HepG2 (cell line): ENCODE measurements around the gene PDGFD. TPM values are rescaled to one million over a fixed set of nuclear protein-coding genes. Genes with fewer than 3 reads are reported as not detected.

Experiments
- ATAC-seq: fragments of 200-7000 bp; cut with Tn5 transposase; 3 replicates; pipeline ENCODE4 v1.9.1; 2020; ENCODE audit warnings: mild to moderate bottlenecking, moderate library complexity
- BruUV-seq: library from RNA; stranded (reverse); fragments of 400-500 nt; replicated peaks from 2 replicates; lab custom pipeline; 2021; lab: Mats Ljungman, UMichigan
- CTCF ChIA-PET: fragments of 300-600 bp; formaldehyde crosslinking; extraction: SDS; loops from one replicate; lab custom pipeline; 2021; ENCODE audit warnings: low total read pairs, inconsistent platforms, low intra/inter-chr PET ratio; lab: Yijun Ruan, JAX
- POLR2A ChIA-PET: fragments of 350-600 bp; sonication (Branson Sonifier 250); formaldehyde crosslinking; loops from one replicate; lab custom pipeline; 2020; ENCODE audit warnings: antibody characterized with exemption, inconsistent platforms; lab: Yijun Ruan, JAX
- DNase-seq: peaks from one replicate; pipeline ENCODE4 v3.0.0-alpha.2; 2015; ENCODE audit warnings: low spot score
- FAIRE-seq: peaks from 3 replicates; lab custom pipeline; 2011; peaks lifted over from hg19 to GRCh38; lab: Jason Lieb, UNC
- H2AFZ ChIP-seq: one replicate; pipeline ENCODE4 v1.6.1; 2011; ENCODE audit warnings: low read length, inconsistent platforms
- H3K27ac ChIP-seq: fragments of 300-600 bp; 3 replicates; pipeline ENCODE4 v1.8.0; 2011; ENCODE audit warnings: mixed run types, mild to moderate bottlenecking, mixed read lengths, low read length, inconsistent platforms; ENCODE audit not compliant: insufficient read depth; ENCODE audit errors: extremely low read length
- H3K27me3 ChIP-seq, 2 experiments: fragments of 200-600 bp in 1 of 2; 2 replicates in 1 of 2; 3 replicates in 1 of 2; pipeline versions ENCODE4 v1.6.0 to v1.8.0; 2011; ENCODE audit warnings: low read length in 2 of 2, mild to moderate bottlenecking in 2 of 2, moderate library complexity in 2 of 2, inconsistent platforms in 1 of 2; ENCODE audit not compliant: insufficient read depth in 2 of 2, control insufficient read depth in 1 of 2
- H3K36me3 ChIP-seq, 2 experiments: fragments of 200-600 bp in 1 of 2; replicated peaks in 1 of 2; 2 replicates in 1 of 2; 3 replicates in 1 of 2; pipeline versions ENCODE4 v1.5.1 to v1.8.0; 2011; ENCODE audit warnings: low read length in 2 of 2, inconsistent platforms in 1 of 2; ENCODE audit not compliant: insufficient read depth in 2 of 2, control insufficient read depth in 1 of 2
- H3K4me1 ChIP-seq: 2 replicates; pipeline ENCODE4 v1.5.1; 2012; ENCODE audit warnings: low read length, inconsistent platforms; ENCODE audit not compliant: insufficient read depth
- H3K4me2 ChIP-seq: 2 replicates; pipeline ENCODE4 v1.6.0; 2011; ENCODE audit warnings: low read depth, low read length, inconsistent platforms
- H3K4me3 ChIP-seq, 3 experiments: fragments of 200-600 bp in 1 of 3; sonication (generic), shearing (Covaris generic) in 1 of 3; replicated peaks in 1 of 3; 2 replicates each; pipeline ENCODE4 v1.5.1; 2011 to 2016; ENCODE audit warnings: low read length in 3 of 3, inconsistent platforms in 2 of 3, low read depth in 2 of 3, mild to moderate bottlenecking in 2 of 3, control low read depth in 1 of 3, mixed read lengths in 1 of 3; ENCODE audit not compliant: insufficient read depth in 1 of 3
- H3K79me2 ChIP-seq: one replicate; pipeline ENCODE4 v1.6.1; 2011; ENCODE audit warnings: low read length, inconsistent platforms; ENCODE audit not compliant: insufficient read depth
- H3K9ac ChIP-seq: 2 replicates; pipeline ENCODE4 v1.6.0; 2011; ENCODE audit warnings: mild to moderate bottlenecking, low read depth, low read length, inconsistent platforms; ENCODE audit not compliant: insufficient read depth
- H3K9me3 ChIP-seq: 2 replicates; pipeline ENCODE4 v1.5.1; 2012; ENCODE audit warnings: mild to moderate bottlenecking, low read length
- H4K20me1 ChIP-seq: 2 replicates; pipeline ENCODE4 v1.6.0; 2011; ENCODE audit warnings: inconsistent platforms, mild to moderate bottlenecking, low read length, moderate library complexity; ENCODE audit not compliant: insufficient read depth
- DPF2 ChIP-seq: sonication (generic); formaldehyde crosslinking; IDR thresholded peaks from 2 replicates; pipeline ENCODE4 v1.4.0; 2020; ENCODE audit warnings: mild to moderate bottlenecking, low read depth, missing genetic modification reagents, borderline replicate concordance
- DZIP1 ChIP-seq: sonication (generic); formaldehyde crosslinking; IDR thresholded peaks from 2 replicates; pipeline ENCODE4 v1.5.0; 2020; ENCODE audit warnings: mild to moderate bottlenecking, missing genetic modification reagents
- FLYWCH1 ChIP-seq: sonication (generic); formaldehyde crosslinking; IDR thresholded peaks from 2 replicates; pipeline ENCODE4 v1.8.1; 2023; ENCODE audit warnings: mild to moderate bottlenecking, missing genetic modification reagents
- NFE2L1 ChIP-seq: sonication (generic); formaldehyde crosslinking; IDR thresholded peaks from 2 replicates; pipeline ENCODE4 v1.4.0; 2020; ENCODE audit warnings: missing genetic modification reagents, mild to moderate bottlenecking, borderline replicate concordance
- TOE1 ChIP-seq: sonication (generic); formaldehyde crosslinking; IDR thresholded peaks from 2 replicates; pipeline ENCODE4 v1.4.0; 2020; ENCODE audit warnings: mild to moderate bottlenecking, missing genetic modification reagents
- ZNF256 ChIP-seq: sonication (generic); formaldehyde crosslinking; conservative IDR thresholded peaks from 2 replicates; pipeline ENCODE4 v1.4.0; 2020; ENCODE audit warnings: missing genetic modification reagents
- ZNF296 ChIP-seq: sonication (generic); formaldehyde crosslinking; conservative IDR thresholded peaks from 2 replicates; pipeline ENCODE4 v1.5.0; 2020; ENCODE audit warnings: mild to moderate bottlenecking, missing genetic modification reagents
- WGBS: methylation state at CpG from one replicate; pipeline ENCODE4 v1.1.6; 2017; ENCODE audit warnings: low lambda C conversion rate; 5-methylcytosine and 5-hydroxymethylcytosine counted together
- in situ Hi-C: cut with HindIII; loops from 2 replicates; pipeline ENCODE4 v1.10.0; 2017; ENCODE audit warnings: low pct_unique_long_range_greater_than_20kb; ENCODE audit not compliant: extremely low pct_ligation_motif_present
- intact Hi-C: fragments of 100-400 bp; cut with micrococcal nuclease; formaldehyde crosslinking; loops from one replicate; pipeline ENCODE4 v1.10.0; 2022; ENCODE audit not compliant: unreplicated experiment
- polyA plus RNA-seq, 8 experiments: library from polyadenylated mRNA; depleted of rRNA in 3 of 8; stranded (reverse) in 7 of 8; unstranded in 1 of 8; fragments of >200 nt; fragmentation: Illumina TruSeq in 4 of 8; extraction: Trizol in 4 of 8; gene quantifications; 2 replicates each; pipeline versions ENCODE4 v1.2.1 to v1.2.3, GENCODE V29; 2011 to 2016; ENCODE audit warnings: low read depth in 4 of 8, missing spikeins in 1 of 8, mixed read lengths in 1 of 8; ENCODE audit not compliant: insufficient read depth in 1 of 8
- total RNA-seq, 5 experiments: library from RNA; depleted of rRNA; stranded (reverse); fragments of >200 nt; fragmentation: Illumina TruSeq; extraction: Trizol; gene quantifications; 2 replicates each; pipeline ENCODE4 v1.2.3, GENCODE V29; 2016; ENCODE audit warnings: low read depth in 1 of 5
- TF ChIP-seq, protein P1 (sequence below): sonication (generic); formaldehyde crosslinking; IDR thresholded peaks from 2 replicates; pipeline ENCODE4; 2020; ENCODE audit warnings: missing genetic modification reagents, mild to moderate bottlenecking, borderline replicate concordance
- TF ChIP-seq, protein P2 (sequence below): sonication (generic); formaldehyde crosslinking; IDR thresholded peaks from 2 replicates; pipeline ENCODE4 v1.4.0; 2020; ENCODE audit warnings: missing genetic modification reagents, borderline replicate concordance

The PDGFD gene
- total and polyA plus RNA-seq, 2 of the 13 experiments (the other 11 are each of a cell fraction or from before 2014, with no cell fraction given), result 0.09 to 0.29 TPM

- no peaks in the 10 kb centered on the region for H3K36me3 ChIP-seq
- in situ Hi-C loops, result no loop called here
- no peaks in the 10 kb centered on the region for H4K20me1 ChIP-seq
- no peak for FAIRE-seq
- H3K9ac ChIP-seq, result no peak overlapping the region
- no peaks in the 10 kb centered on the region for H3K27me3 ChIP-seq
- ChIA-PET POLR2A (no interaction called here), CTCF (no interaction called here)
- 3% methylated on average over 2 of the region's 2 CpGs for WGBS
- BruUV-seq, result no TSS peak
- H3K27ac ChIP-seq, result no peak overlapping the region
- no peaks in the 10 kb centered on the region for H3K9me3 ChIP-seq
- no peak overlapping the region for H2AFZ ChIP-seq
- ATAC-seq, result no peak
- TF ChIP-seq NFE2L1 (CRISPR knock-in tag), result no peak
- TF ChIP-seq, protein P1, sequence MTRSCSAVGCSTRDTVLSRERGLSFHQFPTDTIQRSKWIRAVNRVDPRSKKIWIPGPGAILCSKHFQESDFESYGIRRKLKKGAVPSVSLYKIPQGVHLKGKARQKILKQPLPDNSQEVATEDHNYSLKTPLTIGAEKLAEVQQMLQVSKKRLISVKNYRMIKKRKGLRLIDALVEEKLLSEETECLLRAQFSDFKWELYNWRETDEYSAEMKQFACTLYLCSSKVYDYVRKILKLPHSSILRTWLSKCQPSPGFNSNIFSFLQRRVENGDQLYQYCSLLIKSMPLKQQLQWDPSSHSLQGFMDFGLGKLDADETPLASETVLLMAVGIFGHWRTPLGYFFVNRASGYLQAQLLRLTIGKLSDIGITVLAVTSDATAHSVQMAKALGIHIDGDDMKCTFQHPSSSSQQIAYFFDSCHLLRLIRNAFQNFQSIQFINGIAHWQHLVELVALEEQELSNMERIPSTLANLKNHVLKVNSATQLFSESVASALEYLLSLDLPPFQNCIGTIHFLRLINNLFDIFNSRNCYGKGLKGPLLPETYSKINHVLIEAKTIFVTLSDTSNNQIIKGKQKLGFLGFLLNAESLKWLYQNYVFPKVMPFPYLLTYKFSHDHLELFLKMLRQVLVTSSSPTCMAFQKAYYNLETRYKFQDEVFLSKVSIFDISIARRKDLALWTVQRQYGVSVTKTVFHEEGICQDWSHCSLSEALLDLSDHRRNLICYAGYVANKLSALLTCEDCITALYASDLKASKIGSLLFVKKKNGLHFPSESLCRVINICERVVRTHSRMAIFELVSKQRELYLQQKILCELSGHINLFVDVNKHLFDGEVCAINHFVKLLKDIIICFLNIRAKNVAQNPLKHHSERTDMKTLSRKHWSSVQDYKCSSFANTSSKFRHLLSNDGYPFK (CRISPR knock-in tag), result no peak
- TF ChIP-seq DPF2, result no peak
- no peak for TF ChIP-seq DZIP1 (CRISPR knock-in tag)
- no peak for TF ChIP-seq ZNF296 (CRISPR knock-in tag)
- no peak for TF ChIP-seq TOE1 (CRISPR knock-in tag)
- TF ChIP-seq FLYWCH1 (CRISPR knock-in tag), result no peak
- no peak for TF ChIP-seq ZNF256
- TF ChIP-seq, protein P2, sequence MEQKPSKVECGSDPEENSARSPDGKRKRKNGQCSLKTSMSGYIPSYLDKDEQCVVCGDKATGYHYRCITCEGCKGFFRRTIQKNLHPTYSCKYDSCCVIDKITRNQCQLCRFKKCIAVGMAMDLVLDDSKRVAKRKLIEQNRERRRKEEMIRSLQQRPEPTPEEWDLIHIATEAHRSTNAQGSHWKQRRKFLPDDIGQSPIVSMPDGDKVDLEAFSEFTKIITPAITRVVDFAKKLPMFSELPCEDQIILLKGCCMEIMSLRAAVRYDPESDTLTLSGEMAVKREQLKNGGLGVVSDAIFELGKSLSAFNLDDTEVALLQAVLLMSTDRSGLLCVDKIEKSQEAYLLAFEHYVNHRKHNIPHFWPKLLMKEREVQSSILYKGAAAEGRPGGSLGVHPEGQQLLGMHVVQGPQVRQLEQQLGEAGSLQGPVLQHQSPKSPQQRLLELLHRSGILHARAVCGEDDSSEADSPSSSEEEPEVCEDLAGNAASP (CRISPR knock-in tag), result no peak
- no peaks in the 10 kb centered on the region for H3K79me2 ChIP-seq
- H3K4me3 ChIP-seq, result no peak overlapping the region
- no peak for DNase-seq
- intact Hi-C loops, result no loop called here
- no peaks in the 10 kb centered on the region for H3K4me1 ChIP-seq
- H3K4me2 ChIP-seq, result no peak overlapping the region
These were observed 152.9 kb downstream of the PDGFD start for GRCh38 chr11:104011044-104011443.
